Chondrocyte (in vitro differentiated cells): Measurements from ENCODE around the gene FGD3. TPM values are rescaled to one million over a fixed set of nuclear protein-coding genes. Genes with fewer than 3 reads are reported as not detected.

Experiments
- DNase-seq: peaks from one replicate; pipeline ENCODE4 v3.0.0; 2021; ENCODE audit warnings: mixed read lengths, low spot score
- H3K27ac Mint-ChIP-seq: one replicate; pipeline ENCODE4 v1.8.0; 2021; ENCODE audit warnings: mild to moderate bottlenecking, moderate library complexity, mixed read lengths; ENCODE audit not compliant: unreplicated experiment
- H3K27me3 Mint-ChIP-seq: 2 replicates; pipeline ENCODE4 v1.8.0; 2021; ENCODE audit warnings: low read depth, mixed read lengths
- H3K36me3 Mint-ChIP-seq: 2 replicates; pipeline ENCODE4 v1.8.0; 2021; ENCODE audit warnings: low read depth, mixed read lengths
- H3K4me1 Mint-ChIP-seq: 2 replicates; pipeline ENCODE4 v1.8.0; 2021; ENCODE audit warnings: low read depth, mild to moderate bottlenecking, mixed read lengths
- H3K4me3 Mint-ChIP-seq: one replicate; pipeline ENCODE4 v1.8.0; 2021; ENCODE audit warnings: mild to moderate bottlenecking, moderate library complexity, mixed read lengths; ENCODE audit not compliant: unreplicated experiment
- H3K9me3 Mint-ChIP-seq: 2 replicates; pipeline ENCODE4 v1.8.0; 2021; ENCODE audit warnings: low read depth, mixed read lengths
- total RNA-seq: library from RNA; stranded (reverse); gene quantifications from 3 replicates; pipeline ENCODE4 v1.2.1, GENCODE V29; 2021
- TF ChIP-seq, protein P1 (sequence below): fragments of 200-600 bp; sonication (generic); IDR thresholded peaks from 2 replicates; pipeline ENCODE4 v1.5.0; 2021; ENCODE audit warnings: antibody characterized with exemption, mild to moderate bottlenecking, moderate library complexity

FGD3 gene
- total RNA-seq, 1 donor from 2014 or later: not detected

DNA sequence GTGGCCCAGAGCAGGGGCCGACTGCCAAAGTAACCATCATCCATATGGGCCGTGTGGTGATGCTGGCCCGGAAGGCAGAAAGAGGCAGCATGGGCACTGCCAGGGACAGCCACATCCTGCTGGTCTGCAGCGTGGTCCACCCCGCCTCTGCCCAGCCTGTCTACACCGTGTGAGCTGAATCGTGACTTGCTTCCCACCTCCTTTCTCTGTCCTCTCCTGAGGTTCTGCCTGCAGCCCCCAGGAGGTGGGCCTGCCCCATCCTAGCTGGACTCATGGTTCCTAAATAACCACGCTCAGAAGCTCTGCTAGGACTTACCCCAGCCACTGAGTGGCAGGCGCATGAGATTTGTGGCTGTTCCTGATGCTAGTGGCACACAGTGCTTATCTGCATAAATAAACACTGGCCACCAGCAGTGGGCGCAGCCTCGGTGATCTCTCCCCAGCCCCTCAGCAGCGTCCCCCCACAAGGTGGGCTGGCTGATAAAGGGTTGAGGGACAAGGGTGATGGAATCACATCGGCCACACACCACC lies 88.6 kb downstream of the FGD3 start:
- DNase-seq: peak; percentile 76
- Mint-ChIP-seq H3K9me3 (no peaks in the 10 kb centered on the region), H3K4me3 (no peak overlapping the region), H3K27me3 (peaks cover 31% of the 10 kb centered on the region), H3K36me3 (no peaks in the 10 kb centered on the region), H3K27ac (no peak overlapping the region), H3K4me1 (peaks cover 3% of the 10 kb centered on the region)
- TF ChIP-seq, protein P1, sequence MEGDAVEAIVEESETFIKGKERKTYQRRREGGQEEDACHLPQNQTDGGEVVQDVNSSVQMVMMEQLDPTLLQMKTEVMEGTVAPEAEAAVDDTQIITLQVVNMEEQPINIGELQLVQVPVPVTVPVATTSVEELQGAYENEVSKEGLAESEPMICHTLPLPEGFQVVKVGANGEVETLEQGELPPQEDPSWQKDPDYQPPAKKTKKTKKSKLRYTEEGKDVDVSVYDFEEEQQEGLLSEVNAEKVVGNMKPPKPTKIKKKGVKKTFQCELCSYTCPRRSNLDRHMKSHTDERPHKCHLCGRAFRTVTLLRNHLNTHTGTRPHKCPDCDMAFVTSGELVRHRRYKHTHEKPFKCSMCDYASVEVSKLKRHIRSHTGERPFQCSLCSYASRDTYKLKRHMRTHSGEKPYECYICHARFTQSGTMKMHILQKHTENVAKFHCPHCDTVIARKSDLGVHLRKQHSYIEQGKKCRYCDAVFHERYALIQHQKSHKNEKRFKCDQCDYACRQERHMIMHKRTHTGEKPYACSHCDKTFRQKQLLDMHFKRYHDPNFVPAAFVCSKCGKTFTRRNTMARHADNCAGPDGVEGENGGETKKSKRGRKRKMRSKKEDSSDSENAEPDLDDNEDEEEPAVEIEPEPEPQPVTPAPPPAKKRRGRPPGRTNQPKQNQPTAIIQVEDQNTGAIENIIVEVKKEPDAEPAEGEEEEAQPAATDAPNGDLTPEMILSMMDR: peak; percentile 9

DNA sequence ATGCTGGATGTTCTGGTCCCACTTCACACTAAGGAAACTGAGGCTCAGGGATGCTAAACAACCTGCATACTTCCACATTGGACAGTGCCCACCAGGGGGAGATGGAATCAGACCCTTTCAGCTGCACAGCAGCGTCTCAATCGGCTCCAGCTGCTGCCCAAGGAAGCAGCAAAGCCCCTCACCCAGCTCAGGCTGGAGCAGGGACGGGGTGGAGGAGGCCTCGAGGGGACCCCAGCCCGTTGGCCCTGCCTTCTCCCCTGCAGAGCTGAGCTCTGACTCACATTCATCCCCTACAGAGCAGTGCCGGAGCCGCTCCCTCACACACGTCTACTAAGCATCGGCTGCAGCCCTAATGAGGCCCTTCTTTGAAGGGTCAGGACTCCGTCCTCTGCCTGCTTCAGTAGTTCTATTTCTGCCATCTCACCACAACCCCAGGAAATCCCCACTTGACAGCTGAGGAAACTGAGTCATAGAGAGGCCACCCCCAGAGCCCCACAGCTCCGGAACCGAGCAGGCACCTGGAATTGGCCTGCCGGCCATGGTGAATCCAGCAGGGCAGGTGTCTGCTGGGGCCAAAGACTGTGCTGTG lies 89.7 kb downstream of the FGD3 start:
- TF ChIP-seq, protein P1: peak; percentile 24
- no peak overlapping the region for H3K27ac Mint-ChIP-seq
- H3K9me3 Mint-ChIP-seq: no peaks in the 10 kb centered on the region
- DNase-seq: peak; percentile 62
- H3K27me3 Mint-ChIP-seq: peaks cover 21% of the 10 kb centered on the region
- H3K4me3 Mint-ChIP-seq: no peak overlapping the region
- H3K4me1 Mint-ChIP-seq: peaks cover 3% of the 10 kb centered on the region
- no peaks in the 10 kb centered on the region for H3K36me3 Mint-ChIP-seq

DNA sequence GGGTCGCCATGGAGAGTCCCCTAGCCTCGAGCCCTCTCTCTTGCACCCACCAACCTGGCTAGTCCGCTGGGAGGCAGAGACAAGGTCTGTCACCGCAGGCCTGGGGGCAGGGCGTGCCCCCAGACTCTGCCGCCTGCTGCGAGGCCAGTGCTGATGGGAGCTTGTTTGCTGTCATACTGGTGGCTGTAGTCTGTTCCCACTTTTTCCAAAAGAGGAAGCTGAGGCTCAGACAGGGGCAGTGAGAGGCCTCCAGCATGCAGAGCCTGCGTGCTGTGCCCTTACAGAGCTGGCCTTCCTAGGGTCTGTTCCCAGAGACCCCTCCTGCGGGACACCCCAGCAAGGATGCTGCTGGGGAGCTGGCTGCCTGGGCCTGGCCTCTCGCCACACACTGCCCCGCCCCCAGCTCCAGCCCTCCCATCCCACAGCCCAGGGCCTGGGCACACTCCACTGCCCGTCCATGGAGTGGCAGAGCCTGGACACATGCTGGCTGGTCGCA lies 90.2 kb downstream of the FGD3 start:
- no peak overlapping the region for H3K4me3 Mint-ChIP-seq
- no peak overlapping the region for H3K27ac Mint-ChIP-seq
- peaks cover 16% of the 10 kb centered on the region for H3K27me3 Mint-ChIP-seq
- H3K9me3 Mint-ChIP-seq: no peaks in the 10 kb centered on the region
- H3K4me1 Mint-ChIP-seq: peaks cover 3% of the 10 kb centered on the region
- TF ChIP-seq, protein P1: no peak
- no peaks in the 10 kb centered on the region for H3K36me3 Mint-ChIP-seq
- peak; percentile 59 for DNase-seq

DNA sequence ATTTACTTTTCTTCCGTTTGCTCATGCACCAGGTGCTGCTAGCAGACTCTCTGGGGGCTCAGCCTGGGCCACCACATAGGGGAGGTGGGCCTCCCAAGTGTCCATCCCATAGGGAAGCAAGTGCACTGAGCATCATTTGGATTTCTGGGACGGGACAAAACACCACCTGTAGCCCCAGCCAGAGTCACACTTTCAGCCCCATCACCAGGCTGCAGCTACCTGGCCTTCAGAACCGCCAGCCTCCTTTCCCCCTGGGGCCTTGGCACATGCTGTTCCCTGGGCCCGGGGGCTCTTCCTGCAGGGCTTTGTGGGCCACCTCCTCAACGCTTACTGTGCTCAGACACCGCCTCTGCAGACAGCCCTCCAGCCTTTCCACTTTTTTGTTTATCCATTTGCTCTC lies 91.6 kb downstream of the FGD3 start:
- H3K27me3 Mint-ChIP-seq: peaks cover 7% of the 10 kb centered on the region
- TF ChIP-seq, protein P1: no peak
- H3K27ac Mint-ChIP-seq: no peak overlapping the region
- DNase-seq: peak; percentile 73
- no peaks in the 10 kb centered on the region for H3K9me3 Mint-ChIP-seq
- H3K4me3 Mint-ChIP-seq: no peak overlapping the region
- H3K36me3 Mint-ChIP-seq: no peaks in the 10 kb centered on the region
- no peaks in the 10 kb centered on the region for H3K4me1 Mint-ChIP-seq

DNA sequence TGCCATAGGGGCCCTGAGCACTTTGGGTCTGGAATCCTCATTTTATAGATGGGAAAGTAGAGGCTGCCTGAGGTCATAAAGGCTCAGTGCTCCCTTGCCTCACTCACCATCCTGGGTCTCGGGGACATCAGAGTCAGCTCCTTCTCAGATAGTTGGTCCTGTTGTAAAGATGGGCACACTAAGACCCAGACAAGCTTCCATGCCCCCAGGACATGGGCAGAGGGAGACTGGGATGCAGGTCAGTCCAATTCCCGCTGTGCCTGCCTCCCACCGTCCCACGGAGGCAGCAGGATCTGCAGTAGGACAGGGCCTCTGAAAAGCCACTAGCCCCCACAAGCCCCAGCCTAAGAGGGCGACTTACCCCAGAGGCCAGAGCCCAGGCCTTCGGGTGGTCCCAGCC lies 92.1 kb downstream of the FGD3 start:
- TF ChIP-seq, protein P1: no peak
- H3K9me3 Mint-ChIP-seq: no peaks in the 10 kb centered on the region
- H3K4me3 Mint-ChIP-seq: no peak overlapping the region
- DNase-seq: peak; percentile 52
- H3K27ac Mint-ChIP-seq: no peak overlapping the region
- peaks cover 3% of the 10 kb centered on the region for H3K27me3 Mint-ChIP-seq
- no peaks in the 10 kb centered on the region for H3K36me3 Mint-ChIP-seq
- no peaks in the 10 kb centered on the region for H3K4me1 Mint-ChIP-seq
